HCT116 (cell line): Measurements from ENCODE around the gene CPSF7. TPM values are rescaled to one million over a fixed set of nuclear protein-coding genes. Genes with fewer than 3 reads are reported as not detected.

Experiments used
- ATAC-seq: fragments of 200-7000 bp; cut with Tn5 transposase; 2 replicates; pipeline ENCODE4 v1.9.1; 2020; ENCODE audit warnings: mild to moderate bottlenecking, moderate library complexity
- BruUV-seq: library from RNA; stranded (reverse); fragments of 400-500 nt; replicated peaks from 2 replicates; lab custom pipeline; 2021; lab: Mats Ljungman, UMichigan
- CTCF ChIA-PET: fragments of 300-600 bp; sonication (Branson Sonifier 250); formaldehyde crosslinking; loops from one replicate; lab custom pipeline; 2021; ENCODE audit warnings: antibody characterized with exemption; lab: Charles Lee
- POLR2A ChIA-PET: fragments of 300-600, 350-600 bp; sonication (Branson Sonifier 250); formaldehyde crosslinking; loops from one replicate; lab custom pipeline; 2021; ENCODE audit warnings: antibody characterized with exemption; lab: Charles Lee
- RAD21 ChIA-PET, 2 experiments: fragments of 300-600 bp; sonication (Branson Sonifier 250); formaldehyde crosslinking; loops; one replicate each; lab custom pipeline; 2023; ENCODE audit warnings: low total read pairs in 2 of 2; ENCODE audit not compliant: uncharacterized antibody in 2 of 2, unreplicated experiment in 2 of 2, low non-redundant PET in 1 of 2; lab: Charles Lee
- DNase-seq: peaks from one replicate; pipeline ENCODE4 v3.0.0-alpha.2; 2010; ENCODE audit warnings: low read depth, low spot score
- H2AFZ ChIP-seq: fragments of 200-600 bp; shearing (Covaris generic), sonication (generic); 2 replicates; pipeline ENCODE4 v1.6.1; 2017; ENCODE audit warnings: low read depth, mixed run types, mixed read lengths, antibody characterized with exemption, low read length; ENCODE audit not compliant: poor library complexity, severe bottlenecking
- H3K27ac ChIP-seq: 2 replicates; pipeline ENCODE4 v1.5.1; 2012; ENCODE audit warnings: low read depth, low read length
- H3K27me3 ChIP-seq: fragments of 200-600 bp; sonication (generic); 2 replicates; pipeline ENCODE4 v1.6.1; 2016; ENCODE audit warnings: mixed run types, low read length, mixed read lengths; ENCODE audit not compliant: insufficient read depth
- H3K36me3 ChIP-seq, 2 experiments: fragments of 200-500 bp in 1 of 2; fragments of 200-600 bp in 1 of 2; sonication (Bioruptor generic) in 1 of 2; sonication (generic) in 1 of 2; 2 replicates each; pipeline versions ENCODE4 v1.5.1 to v1.6.1; 2014 to 2016; ENCODE audit warnings: low read length in 2 of 2, inconsistent platforms in 1 of 2, mixed read lengths in 1 of 2, mixed run types in 1 of 2; ENCODE audit not compliant: insufficient read depth in 2 of 2, control insufficient read depth in 1 of 2
- H3K4me1 ChIP-seq, 2 experiments: fragments of 200-600 bp in 1 of 2; sonication (generic) in 1 of 2; 2 replicates each; pipeline versions ENCODE4 v1.5.1 to v1.6.1; 2012 to 2017; ENCODE audit warnings: low read length in 2 of 2, inconsistent platforms in 1 of 2, mild to moderate bottlenecking in 1 of 2, mixed read lengths in 1 of 2, mixed run types in 1 of 2, moderate library complexity in 1 of 2; ENCODE audit not compliant: insufficient read depth in 2 of 2, control insufficient read depth in 1 of 2
- H3K4me2 ChIP-seq: fragments of 200-600 bp; sonication (generic); 2 replicates; pipeline ENCODE4 v1.6.1; 2017; ENCODE audit warnings: mixed run types, low read length, mixed read lengths
- H3K4me3 ChIP-seq, 2 experiments: fragments of 200-600 bp in 1 of 2; sonication (generic) in 1 of 2; replicated peaks in 1 of 2; 2 replicates each; pipeline ENCODE4 v1.5.1; 2011 to 2016; ENCODE audit warnings: low read length in 2 of 2, control low read depth in 1 of 2, low read depth in 1 of 2, mild to moderate bottlenecking in 1 of 2, mixed read lengths in 1 of 2, mixed run types in 1 of 2
- H3K79me2 ChIP-seq: fragments of 200-600 bp; sonication (generic); 2 replicates; pipeline ENCODE4 v1.6.1; 2017; ENCODE audit warnings: mild to moderate bottlenecking, mixed run types, low read length, moderate library complexity, mixed read lengths; ENCODE audit not compliant: insufficient read depth
- H3K9ac ChIP-seq: fragments of 200-600 bp; sonication (generic); 2 replicates; pipeline ENCODE4 v1.6.1; 2016; ENCODE audit warnings: low read length, mixed read lengths
- H3K9me2 ChIP-seq: fragments of 200-600 bp; sonication (generic), shearing (Covaris generic); 2 replicates; pipeline ENCODE4 v1.6.1; 2017; ENCODE audit warnings: mixed run types, mild to moderate bottlenecking, moderate library complexity; ENCODE audit not compliant: insufficient read depth
- H3K9me3 ChIP-seq, 2 experiments: fragments of 200-500 bp in 1 of 2; fragments of 200-600 bp in 1 of 2; sonication (Bioruptor generic) in 1 of 2; sonication (generic) in 1 of 2; 2 replicates each; pipeline ENCODE4 v1.6.1; 2014 to 2017; ENCODE audit warnings: low read length in 2 of 2, mixed read lengths in 2 of 2, inconsistent platforms in 1 of 2, low read depth in 1 of 2, mild to moderate bottlenecking in 1 of 2, mixed run types in 1 of 2, moderate library complexity in 1 of 2; ENCODE audit not compliant: control insufficient read depth in 1 of 2, insufficient read depth in 1 of 2
- H4K20me1 ChIP-seq: fragments of 200-600 bp; sonication (generic), shearing (Covaris generic); 2 replicates; pipeline ENCODE4 v1.6.1; 2017; ENCODE audit warnings: mixed run types, mild to moderate bottlenecking, moderate library complexity; ENCODE audit not compliant: insufficient read depth
- FOSL1 ChIP-seq: IDR thresholded peaks from 2 replicates; pipeline ENCODE4 v1.6.1; 2012; ENCODE audit warnings: low read depth
- YY1 ChIP-seq: IDR thresholded peaks from 2 replicates; pipeline ENCODE4 v1.6.1; 2011; ENCODE audit warnings: low read length, low read depth, moderate library complexity, mild to moderate bottlenecking; ENCODE audit not compliant: insufficient replicate concordance; ENCODE audit errors: extremely low read depth
- ZFX ChIP-seq: fragments of 450-650 bp; IDR thresholded peaks from 2 replicates; pipeline ENCODE4 v1.6.1; 2017
- intact Hi-C: fragments of 100-400 bp; cut with micrococcal nuclease; formaldehyde crosslinking; loops from 2 replicates; pipeline ENCODE4 v1.10.0; 2022
- total RNA-seq: library from RNA; stranded (reverse); gene quantifications from one replicate; pipeline ENCODE4 v1.2.1, GENCODE V29; 2021; ENCODE audit not compliant: unreplicated experiment
- TF ChIP-seq, protein P1 (sequence below): IDR thresholded peaks from 2 replicates; pipeline ENCODE4 v1.6.1; 2012; ENCODE audit warnings: low read depth

The CPSF7 gene
- total RNA-seq, 1 experiment from 2014 or later: 110 TPM

DNA sequence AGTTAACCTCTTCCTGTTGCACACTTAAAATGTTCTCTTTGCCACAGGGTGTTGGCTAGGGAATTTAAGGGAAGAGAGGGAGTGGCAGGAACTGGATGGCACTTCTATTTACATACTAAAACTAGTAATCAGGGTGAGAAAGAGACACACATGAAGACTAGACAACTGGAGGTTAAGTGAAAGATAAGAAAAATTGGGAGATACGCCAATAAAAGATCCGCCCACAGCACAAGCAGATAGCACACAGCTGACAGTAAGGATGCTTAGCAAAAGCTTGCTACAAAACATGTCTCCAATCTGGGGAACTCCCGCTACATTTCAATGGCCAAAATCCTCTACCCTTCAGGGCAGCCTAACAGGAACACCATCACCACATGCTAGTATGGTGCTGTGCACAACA is 12.8 kb downstream of the CPSF7 start:
- no peak for ATAC-seq
- H3K27ac ChIP-seq: no peak overlapping the region
- H3K79me2 ChIP-seq: peaks cover 71% of the 10 kb centered on the region

DNA sequence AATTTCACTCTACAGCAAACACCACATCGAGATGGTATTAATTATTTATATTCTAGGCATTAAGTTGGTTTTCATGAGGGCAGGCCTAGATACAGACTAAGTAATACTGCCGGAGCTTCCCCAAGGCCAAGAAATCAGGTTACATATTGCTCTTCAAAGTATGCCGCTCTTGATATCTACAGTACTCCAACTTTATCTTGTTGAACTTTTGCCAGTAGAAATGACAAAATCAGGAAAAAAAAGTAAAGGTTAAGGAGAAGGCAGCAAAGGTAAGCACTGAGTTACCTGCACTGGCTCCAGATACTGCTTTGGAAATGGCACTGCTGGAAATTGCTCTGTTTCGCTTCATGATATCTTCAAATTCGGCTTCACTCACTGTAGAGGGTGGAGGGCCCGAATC is 14.4 kb downstream of the CPSF7 start:
- no peak overlapping the region for H3K4me3 ChIP-seq
- TF ChIP-seq, protein P1, sequence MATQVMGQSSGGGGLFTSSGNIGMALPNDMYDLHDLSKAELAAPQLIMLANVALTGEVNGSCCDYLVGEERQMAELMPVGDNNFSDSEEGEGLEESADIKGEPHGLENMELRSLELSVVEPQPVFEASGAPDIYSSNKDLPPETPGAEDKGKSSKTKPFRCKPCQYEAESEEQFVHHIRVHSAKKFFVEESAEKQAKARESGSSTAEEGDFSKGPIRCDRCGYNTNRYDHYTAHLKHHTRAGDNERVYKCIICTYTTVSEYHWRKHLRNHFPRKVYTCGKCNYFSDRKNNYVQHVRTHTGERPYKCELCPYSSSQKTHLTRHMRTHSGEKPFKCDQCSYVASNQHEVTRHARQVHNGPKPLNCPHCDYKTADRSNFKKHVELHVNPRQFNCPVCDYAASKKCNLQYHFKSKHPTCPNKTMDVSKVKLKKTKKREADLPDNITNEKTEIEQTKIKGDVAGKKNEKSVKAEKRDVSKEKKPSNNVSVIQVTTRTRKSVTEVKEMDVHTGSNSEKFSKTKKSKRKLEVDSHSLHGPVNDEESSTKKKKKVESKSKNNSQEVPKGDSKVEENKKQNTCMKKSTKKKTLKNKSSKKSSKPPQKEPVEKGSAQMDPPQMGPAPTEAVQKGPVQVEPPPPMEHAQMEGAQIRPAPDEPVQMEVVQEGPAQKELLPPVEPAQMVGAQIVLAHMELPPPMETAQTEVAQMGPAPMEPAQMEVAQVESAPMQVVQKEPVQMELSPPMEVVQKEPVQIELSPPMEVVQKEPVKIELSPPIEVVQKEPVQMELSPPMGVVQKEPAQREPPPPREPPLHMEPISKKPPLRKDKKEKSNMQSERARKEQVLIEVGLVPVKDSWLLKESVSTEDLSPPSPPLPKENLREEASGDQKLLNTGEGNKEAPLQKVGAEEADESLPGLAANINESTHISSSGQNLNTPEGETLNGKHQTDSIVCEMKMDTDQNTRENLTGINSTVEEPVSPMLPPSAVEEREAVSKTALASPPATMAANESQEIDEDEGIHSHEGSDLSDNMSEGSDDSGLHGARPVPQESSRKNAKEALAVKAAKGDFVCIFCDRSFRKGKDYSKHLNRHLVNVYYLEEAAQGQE: no peak
- TF ChIP-seq FOSL1 (no peak), YY1 (no peak)
- ChIA-PET POLR2A (no interaction called here), RAD21 (no interaction called here), CTCF (no interaction called here)
- no peaks in the 10 kb centered on the region for H3K27me3 ChIP-seq
- DNase-seq (no peak), ATAC-seq (no peak)
- H2AFZ ChIP-seq: no peak overlapping the region
- H3K4me1 ChIP-seq: no peaks in the 10 kb centered on the region
- no TSS peak for BruUV-seq
- H3K4me2 ChIP-seq: no peak overlapping the region
- peaks cover 79% of the 10 kb centered on the region in 2 experiments for H3K36me3 ChIP-seq
- no peaks in the 10 kb centered on the region for H3K9me2 ChIP-seq
- H3K79me2 ChIP-seq: peaks cover 67% of the 10 kb centered on the region
- H3K27ac ChIP-seq: no peak overlapping the region
- H3K9me3 ChIP-seq: no peaks in the 10 kb centered on the region
- no peaks in the 10 kb centered on the region for H4K20me1 ChIP-seq
- no peak overlapping the region for H3K9ac ChIP-seq
- intact Hi-C loops: no loop called here

More for the DNA sequence above, 12.8 kb downstream of the CPSF7 start:
- BruUV-seq: no TSS peak
- Histone ChIP-seq H3K4me3 (no peak overlapping the region), H3K9ac (no peak overlapping the region), H3K36me3 (peaks cover 77 to 79% of the 10 kb centered on the region in 2 experiments), H4K20me1 (no peaks in the 10 kb centered on the region), H2AFZ (no peak overlapping the region), H3K4me2 (no peak overlapping the region), H3K9me2 (no peaks in the 10 kb centered on the region), H3K9me3 (no peaks in the 10 kb centered on the region), H3K4me1 (no peaks in the 10 kb centered on the region), H3K27me3 (no peaks in the 10 kb centered on the region)
- RAD21 ChIA-PET: no interaction called here
- DNase-seq: no peak
- CTCF ChIA-PET: no interaction called here
- no peak for TF ChIP-seq ZFX
- intact Hi-C loops: no loop called here
- POLR2A ChIA-PET: interaction anchor here (0.7 kb wide), 1 partner anchor 13 kb away, joined by 3 read pairs; the partner anchor contains the start of genes CPSF7 and SDHAF2
